ENCODE measurements around the gene DHPS. TPM values are rescaled to one million over a fixed set of nuclear protein-coding genes. Genes with fewer than 3 reads are reported as not detected.
"Not testable (repeated sequence)": the region's sequence is repeated elsewhere in the genome, so short reads cannot be mapped to it uniquely, and the experiment has no call there.

The DHPS gene
- 10 to 100 TPM; 47.2 to 52.6 TPM for total RNA-seq
- long read RNA-seq, donor 1, transcript DHPS-201 (9 exons, 1,363 nt): major isoform, 13 of 22 reads
- long read RNA-seq, donor 1, partial matches to known transcripts: 4 of 22 reads
- long read RNA-seq, donor 1, other reads (novel, unspliced or antisense): 3 of 22 reads
- long read RNA-seq, donor 2, transcript DHPS-221 (8 exons, 1,176 nt): minor isoform, 16 of 229 reads
- long read RNA-seq, donor 2, transcript DHPS-201 (9 exons, 1,363 nt): major isoform, 187 of 229 reads
- long read RNA-seq, donor 2, partial matches to known transcripts: 3 of 229 reads
- long read RNA-seq, donor 2, other reads (novel, unspliced or antisense): 21 of 229 reads

DNA sequence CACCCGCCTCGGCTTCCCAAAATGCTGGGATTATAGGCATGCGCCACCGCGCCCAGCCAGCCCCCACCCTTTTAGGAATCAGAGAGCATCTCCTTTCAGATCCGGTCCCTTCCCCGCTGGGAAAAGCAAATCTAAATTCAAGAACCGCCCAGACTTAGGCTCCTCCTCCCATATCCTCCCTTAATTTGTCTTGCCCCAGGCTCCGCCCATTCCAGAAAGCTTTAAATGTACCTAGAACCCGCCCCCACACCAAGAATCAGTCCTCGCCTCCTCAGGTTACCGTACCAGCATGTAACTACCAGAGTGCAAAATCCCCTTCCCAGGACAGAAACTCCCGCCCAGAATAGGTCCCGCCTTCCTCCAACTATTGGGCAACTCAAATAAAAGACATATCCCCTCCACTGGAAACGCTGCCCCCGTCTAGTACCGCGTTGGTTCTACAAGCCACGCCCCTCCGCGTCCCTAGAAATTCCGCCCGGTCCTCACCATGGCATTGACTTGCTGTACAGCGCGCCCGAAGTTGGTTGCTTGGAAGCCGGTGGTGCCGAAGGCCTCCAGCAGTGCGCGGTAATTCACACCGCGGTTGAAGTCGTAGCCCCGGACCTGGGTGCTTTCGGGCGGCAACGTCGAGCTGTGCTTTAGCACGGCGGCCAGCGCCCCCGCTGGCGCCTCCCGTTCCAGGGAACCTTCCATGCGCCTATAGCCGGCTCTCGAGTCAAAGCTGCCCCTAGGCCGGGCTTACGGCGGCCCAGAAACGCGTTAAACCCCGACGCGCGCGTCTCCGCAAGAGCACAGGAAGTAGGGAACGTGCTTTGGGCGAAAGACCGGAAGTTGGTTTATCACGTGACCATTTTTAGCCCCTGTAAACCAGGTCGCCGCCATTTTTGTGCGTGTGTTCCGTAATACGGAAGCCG, at the start of gene DHPS:
Gene DHPS (minus strand): TSS at position 807 of the 914 bp plus-strand sequence. CDS start 114 bp downstream, at position 693.
- intact Hi-C loops (cut with DNase I): no loop called here
- peak; percentile 97 for DNase-seq (ENCODE audit: low spot score)

DNA sequence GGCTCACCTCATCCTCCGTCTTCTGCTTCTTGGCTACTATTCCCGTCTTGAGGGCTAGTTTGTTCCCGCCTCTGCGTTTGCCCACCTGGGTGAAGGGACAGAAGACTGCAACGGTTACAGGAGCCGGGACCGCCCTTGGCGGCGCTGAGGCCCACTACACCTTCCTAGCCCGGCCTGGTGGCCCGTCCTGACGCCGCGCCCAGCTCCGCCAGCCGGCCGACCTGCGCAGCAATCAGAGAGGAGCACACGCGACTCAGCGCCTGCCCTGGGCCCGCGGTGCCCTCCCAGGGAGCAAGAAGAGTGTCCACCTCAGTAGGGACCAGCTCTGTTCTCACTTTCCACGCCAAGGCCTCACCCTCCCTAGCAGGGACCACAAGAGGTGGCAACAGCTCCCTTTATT, 49.7 kb upstream of the DHPS start:
- intact Hi-C loops (cut with DNase I): no loop called here
- no peak for DNase-seq (ENCODE audit: low spot score)

DNA sequence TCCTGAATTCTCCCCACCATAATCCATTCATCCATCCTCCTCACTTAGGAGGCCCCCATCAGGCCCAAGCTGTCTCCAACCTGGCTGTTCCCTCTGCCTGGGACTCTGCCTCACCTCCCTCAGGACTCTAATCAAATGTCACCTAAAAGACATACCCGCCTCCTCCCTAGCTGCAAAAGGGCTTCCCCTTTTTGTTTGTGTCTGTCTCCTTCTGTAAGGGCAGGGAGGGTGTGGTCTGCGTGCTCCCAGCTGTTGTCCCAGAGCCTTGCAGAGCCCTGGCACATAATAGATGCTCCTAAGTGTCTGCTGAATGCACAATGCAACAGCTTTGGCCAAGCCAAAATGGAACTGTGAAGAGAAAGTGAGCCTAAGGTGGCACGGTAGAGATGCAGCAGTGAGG, 48.4 kb upstream of the DHPS start:
- DNase-seq (ENCODE audit: low spot score): no peak
- intact Hi-C loops (cut with DNase I): no loop called here

DNA sequence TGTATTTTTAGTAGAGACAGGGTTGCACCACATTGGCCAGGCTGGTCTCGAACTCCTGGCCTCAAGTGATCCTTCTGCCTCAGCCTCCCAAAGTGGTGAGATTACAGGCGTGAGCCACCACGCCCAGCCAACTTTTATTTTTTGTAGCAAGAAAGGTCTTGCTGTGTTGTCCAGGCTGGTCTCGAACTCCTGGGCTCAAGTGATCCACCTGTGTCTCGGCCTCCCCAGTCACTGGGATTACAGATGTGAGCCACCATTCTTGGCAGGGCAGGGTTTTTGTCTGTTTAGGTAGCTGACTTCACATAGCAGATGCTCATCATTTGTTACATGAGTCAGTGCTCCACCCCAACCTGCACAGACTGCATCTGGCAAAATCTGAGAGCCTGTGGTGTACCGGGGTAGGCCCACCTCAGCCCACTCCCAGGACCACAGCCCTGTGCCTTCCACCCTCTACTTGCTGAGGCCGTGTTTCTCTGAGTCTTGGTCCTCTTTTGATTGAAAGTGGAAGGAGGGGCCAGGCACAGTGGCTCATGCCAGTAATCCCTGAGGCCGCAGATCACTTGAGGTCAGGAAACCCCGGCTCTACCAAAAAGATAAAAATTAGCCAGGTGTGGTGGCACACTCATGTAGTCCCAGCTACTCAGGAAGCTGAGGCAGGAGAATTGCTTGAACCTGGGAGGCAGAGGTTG, 46.2 kb upstream of the DHPS start:
- no peak for DNase-seq (ENCODE audit: low spot score)
- intact Hi-C loops (cut with DNase I): no loop called here

DNA sequence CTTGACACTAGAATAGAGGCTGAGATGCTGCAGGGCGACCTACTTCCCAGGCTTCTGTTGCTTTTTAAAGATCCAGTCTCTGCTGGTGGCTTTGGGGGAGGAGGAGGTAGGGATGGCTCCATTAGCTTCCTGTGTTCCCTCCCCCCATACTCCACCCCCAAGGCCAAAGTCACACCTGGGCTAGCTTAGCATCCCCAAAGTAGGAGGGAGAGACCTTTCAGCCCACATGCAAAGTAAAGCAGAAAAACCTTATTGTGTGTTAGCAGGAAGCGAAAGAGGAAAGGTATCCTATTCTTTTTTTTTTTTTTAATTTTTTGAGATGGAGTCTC, 45.3 kb upstream of the DHPS start:
- no peak for DNase-seq (ENCODE audit: low spot score)
- intact Hi-C loops (cut with DNase I): no loop called here

DNA sequence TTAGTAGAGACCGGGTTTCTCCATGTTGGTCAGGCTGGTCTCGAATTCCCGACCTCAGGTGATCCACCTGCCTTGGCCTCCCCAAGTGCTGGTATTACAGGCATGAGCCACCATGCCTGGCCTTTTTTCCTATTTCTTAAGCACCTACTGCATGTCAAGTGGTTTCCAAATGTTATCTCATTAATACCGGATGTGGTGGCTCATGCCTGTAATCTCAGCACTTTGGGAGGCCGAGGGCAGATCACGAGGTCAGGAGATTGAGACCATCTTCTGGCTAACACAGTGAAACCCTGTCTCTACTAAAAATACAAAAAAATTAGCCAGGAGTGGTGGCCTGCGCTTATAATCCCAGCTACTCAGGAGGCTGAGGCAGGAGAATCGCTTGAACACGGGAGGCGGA, 43.9 kb upstream of the DHPS start:
- intact Hi-C loops (cut with DNase I): not testable (repeated sequence)

DNA sequence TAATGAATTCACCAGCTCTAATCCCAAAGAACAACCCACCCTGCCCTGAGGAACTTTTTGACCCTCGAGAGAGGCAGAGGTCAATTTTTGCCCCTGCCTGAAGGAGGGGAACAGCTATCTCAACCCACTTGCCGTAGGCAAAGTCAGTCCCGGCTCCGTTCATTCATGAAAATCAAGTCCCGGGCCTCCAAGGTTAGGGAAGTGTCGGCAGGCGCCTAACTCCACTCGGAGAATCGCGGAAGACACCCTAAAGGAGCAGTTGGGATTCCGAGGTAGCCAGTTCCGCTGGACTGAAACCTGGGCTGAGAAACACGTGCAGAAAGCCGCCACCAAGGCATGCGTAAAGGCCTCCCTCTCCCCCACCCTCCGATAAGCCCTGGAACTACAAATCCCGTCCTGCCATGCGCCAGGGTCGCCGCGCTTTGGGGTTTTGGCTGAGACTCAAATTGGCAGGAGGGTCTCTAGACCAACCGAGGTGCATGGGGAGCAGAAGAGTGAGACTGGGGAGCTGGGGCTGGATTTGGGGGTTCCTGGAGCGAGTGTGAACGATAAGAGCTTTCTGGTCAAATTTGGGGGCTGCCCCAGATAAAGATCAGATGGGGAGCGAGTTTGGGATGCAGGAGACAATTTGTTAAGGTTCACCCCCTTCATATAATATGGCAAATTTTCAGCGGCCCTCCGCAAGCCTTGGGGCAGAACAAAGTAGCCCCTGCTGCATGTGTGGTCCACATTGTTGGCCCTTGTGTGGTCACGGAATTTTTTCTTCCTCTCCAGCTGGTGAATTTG, 42.2 kb upstream of the DHPS start, which contains the start of gene TNPO2:
Gene TNPO2 (minus strand): TSS at position 292 of the 786 bp plus-strand sequence. CDS start 2,955 bp downstream, outside the sequence.
- intact Hi-C loops (cut with DNase I): no loop called here
- DNase-seq (ENCODE audit: low spot score): no peak

More for the DNA sequence above, 43.9 kb upstream of the DHPS start:
- DNase-seq (ENCODE audit: low spot score): not testable (repeated sequence)

DNA sequence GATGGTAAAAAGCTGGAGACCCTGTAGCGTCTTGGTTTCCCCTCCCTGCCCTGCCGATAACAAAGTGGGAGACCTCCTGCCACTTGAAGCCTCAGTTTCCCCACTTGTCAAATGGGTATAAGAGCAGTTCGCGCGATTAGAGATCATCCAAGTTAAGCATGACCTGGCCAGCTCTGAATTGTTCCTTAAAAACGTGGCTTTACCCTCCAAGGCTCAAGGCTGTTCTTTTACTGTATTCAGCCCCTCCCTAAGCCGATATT, 41.6 kb upstream of the DHPS start:
- DNase-seq (ENCODE audit: low spot score): no peak
- intact Hi-C loops (cut with DNase I): no loop called here

DNA sequence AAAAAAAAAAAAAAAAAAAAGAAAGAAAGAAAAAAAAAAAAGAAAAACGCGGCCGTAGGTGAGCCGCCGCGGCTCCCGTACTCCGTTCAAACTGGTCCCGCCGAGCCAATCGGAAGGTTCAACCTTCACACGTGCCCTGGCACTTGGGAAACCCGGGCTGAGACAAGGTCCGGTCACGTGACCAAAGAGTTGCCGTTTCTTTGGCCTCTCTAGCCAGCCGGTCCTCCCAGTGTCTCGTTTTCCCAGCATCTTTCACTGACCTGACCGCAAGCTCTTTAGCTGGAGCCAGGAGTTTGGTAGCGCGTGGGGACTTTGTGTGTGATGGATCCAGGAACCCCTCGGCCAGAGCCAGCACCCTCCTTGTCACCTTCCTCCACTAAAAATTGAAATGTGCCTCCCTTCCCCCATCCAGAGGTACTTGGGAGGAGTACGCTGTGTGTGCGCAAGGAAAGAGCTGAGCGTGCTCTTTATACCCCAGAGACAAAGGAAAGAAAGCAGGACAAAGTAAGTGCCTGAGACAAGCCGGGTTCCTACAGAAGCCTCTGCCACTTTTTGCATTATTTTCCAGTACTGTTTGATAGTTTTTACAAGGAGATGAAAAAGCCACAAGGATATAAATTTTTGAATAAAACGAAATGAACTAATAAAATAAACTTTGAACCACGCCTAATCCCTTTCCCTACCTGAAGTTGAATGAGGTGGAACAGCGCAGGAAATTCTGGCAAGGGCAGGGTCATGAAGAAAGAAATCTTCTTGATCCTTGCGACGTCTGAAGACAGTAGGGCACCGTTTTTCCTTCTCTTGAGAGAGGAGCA, 41.1 kb upstream of the DHPS start:
- DNase-seq (ENCODE audit: low spot score): peak; percentile 98
- intact Hi-C loops (cut with DNase I): no loop called here

DNA sequence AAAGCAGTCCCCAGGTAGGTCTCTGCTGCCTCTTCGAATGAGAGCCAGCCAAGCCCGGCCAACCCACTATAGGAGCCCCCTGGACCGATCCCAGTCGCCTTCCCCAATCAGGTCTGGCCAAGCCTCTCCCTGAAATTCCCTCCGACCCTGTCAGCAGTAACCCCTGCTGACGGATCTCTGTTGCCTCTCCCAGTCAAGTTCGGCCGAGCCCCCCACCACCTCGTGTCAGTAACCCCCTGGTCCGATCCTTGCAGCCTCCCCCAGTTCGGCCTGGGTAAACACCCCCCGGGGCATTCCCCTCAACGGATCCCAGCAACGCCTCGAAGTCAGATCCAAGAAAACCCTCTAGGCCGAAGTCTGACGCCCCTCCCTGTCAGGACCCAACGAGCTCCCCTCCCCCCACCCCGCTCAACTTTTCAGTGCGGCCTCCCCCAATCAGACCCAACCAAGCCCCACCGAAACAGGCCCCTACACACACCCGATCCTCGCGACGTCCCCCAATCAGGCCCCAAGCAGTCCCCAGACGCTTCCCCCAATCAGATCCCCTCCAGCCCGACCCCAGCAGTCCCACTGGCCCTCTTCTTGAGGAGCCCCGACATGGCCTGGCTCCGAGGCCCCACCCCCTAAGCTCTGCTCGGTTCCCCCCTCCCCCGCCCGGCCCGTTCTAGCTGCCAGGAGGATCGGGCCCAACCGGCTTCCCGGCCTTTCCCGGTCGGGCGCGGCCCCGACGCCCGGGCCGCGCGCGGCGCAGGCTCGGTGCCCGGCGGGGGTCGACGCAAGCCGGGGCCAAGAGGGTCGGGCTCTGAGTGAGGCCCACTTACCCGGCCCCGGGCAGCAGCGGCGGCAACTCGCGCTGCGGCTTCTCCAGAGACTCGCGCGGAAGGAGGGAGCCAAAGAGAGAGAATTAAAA, 40.2 kb upstream of the DHPS start:
- peak; percentile 88 for DNase-seq (ENCODE audit: low spot score)
- intact Hi-C loops (cut with DNase I): no loop called here

DNA sequence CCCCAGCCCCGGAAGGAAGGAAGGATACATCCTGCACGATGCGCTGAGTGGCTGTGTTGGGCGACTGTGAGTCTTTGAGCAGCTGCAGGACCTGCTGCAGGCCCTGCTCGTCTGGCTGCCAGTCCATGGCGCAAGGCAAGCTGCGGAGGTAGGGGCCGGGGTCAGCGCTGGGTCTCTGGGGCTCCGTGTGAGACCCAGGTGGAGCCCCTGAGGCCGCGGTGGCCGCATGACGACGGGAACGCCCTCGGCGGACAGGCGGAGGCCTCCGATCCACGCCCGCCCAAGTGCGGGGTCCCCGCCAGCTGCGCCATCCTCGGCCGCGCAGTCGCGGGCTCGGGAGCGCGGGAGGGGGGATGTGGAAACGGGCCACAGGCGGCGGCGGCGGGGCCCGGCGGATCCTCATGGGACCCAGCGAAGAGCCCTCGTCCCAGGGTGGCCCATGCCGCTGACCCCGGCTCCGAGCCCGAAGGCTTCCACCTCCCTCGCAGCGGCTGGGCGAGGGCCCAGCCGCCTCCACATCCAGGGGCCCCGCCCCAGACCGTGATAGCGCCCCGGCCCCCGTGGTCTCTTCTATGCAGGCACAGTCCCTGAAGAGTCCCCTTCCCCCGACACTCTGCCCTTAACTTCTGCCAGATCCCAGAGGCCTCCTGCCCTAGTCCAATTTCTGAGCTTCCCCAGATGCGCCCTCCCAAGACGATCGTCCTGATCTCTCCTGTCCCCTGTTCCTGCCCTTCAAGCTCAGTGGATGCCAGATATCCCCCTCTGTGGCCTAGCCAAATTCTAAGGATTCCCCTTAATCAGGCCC, 39.4 kb upstream of the DHPS start:
- intact Hi-C loops (cut with DNase I): no loop called here
- DNase-seq (ENCODE audit: low spot score): no peak

DNA sequence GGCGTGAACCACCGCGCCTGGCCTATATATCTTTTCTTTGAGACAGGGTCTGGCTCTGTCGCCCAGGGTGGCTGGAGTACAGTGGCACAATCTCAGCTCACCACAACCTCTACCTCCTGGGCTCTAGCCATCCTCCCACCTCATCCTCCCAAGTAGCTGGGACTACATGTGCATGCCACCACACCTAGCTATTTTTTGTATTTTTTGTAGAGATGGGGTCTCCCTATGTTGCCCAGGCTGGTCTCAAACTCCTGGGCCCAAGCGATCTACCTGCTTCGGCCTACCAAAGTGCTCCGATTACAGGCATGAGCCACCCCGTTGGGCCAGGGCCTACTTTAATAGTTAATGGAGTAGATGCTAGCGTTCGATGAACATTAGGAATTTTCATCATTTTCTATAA, 38.6 kb upstream of the DHPS start:
- intact Hi-C loops (cut with DNase I): no loop called here
- no peak for DNase-seq (ENCODE audit: low spot score)

DNA sequence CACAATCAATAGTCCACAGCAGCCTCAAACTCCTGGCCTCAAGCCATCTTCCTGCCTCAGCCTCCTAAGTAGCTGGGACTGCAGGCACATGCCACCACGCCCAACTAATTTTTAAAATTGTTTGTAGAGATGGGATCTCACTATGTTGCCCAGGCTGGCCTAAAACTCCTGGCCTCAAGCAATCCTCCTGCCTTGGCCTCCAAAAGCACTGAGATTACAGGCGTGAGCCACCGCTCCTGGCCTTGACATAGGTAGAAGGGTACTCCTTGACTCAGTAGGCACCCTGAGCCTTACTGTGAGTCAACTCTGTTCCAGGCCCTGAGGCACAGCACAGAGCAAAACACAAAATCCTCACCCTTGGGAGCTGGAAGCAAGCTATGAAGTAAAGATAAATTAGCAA, 34.2 kb upstream of the DHPS start:
- intact Hi-C loops (cut with DNase I): no loop called here
- no peak for DNase-seq (ENCODE audit: low spot score)

DNA sequence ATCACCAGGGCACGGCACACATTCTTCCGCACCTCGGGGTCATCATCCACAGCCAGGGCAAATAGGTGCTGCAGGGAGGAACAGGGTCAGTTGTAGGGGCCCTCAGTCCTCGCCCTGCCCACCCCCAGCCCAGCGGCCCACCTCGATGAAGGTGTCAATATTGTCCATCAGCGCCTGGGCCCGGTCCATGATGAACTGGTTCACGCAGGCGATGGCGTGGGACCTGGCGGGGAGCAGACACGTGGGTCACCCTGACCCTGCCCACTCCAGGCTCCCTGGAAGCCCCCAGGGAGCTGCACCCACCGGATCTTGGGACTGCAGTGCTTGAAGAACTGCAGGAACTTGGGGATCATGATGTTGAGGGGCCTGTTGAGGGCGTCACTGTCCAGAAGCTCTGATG, 33.4 kb upstream of the DHPS start:
- DNase-seq (ENCODE audit: low spot score): no peak
- intact Hi-C loops (cut with DNase I): no loop called here

DNA sequence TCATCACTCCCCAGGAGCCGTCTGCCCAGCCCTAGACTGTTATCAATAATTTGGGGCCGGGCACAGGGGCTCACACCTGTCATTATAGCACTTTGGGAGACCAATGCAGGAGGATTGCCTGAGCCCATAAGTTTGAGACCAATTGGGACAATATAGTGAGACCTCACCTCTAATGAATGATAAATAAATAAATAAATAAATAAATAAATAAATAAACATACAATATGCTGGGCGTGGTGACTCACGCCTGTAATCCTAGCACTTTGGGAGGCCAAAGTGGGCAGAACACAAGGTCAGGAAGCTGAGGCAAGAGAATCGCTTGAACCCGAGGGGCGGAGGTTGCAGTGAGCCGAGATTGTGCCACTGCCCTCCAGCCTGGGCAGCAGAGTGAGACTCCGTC, 31.6 kb upstream of the DHPS start:
- DNase-seq (ENCODE audit: low spot score); intact Hi-C loops (cut with DNase I): not testable (repeated sequence)

DNA sequence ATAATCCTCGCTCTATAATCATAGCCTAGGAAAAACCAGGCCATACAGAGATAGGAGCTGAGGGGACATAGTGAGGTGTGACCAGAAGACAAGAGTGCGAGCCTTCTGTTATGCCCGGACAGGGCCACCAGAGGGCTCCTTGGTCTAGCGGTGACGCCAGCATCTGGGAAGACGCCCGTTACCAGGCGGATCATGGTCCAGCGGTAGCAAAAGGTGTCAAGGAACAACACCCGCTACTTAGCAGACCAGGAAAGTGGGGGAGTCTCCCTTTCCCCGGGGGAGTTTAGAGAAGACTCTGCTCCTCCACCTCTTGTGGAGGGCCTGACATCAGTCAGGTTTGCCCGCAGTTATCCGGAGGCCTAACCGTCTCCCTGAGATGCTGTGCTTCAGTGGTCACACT, 30.4 kb upstream of the DHPS start:
- DNase-seq (ENCODE audit: low spot score); intact Hi-C loops (cut with DNase I): not testable (repeated sequence)

DNA sequence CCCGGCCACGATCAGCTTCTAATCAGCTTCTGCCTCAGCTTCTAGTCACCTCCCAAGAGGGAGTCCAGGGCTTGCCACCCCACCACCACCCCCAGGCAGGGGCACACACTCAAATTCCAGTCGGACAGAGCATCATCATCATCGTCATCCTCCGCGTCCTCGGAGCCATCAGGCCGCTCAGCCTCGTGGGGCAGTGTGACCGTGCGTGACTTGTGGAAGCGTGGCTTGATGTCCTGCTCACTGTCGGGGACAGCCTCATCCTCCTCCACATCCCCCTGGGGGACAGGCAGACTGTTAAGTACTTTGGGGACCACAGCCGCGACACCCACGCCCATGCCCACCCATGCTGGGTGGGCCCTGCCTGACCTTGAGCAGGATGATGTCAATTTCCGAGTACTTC, 29.5 kb upstream of the DHPS start:
- intact Hi-C loops (cut with DNase I): no loop called here
- no peak for DNase-seq (ENCODE audit: low spot score)

All from posterior vena cava (tissue), 2 donors.